Smooth muscle cell (in vitro differentiated cells): ENCODE measurements around the gene GBP1. TPM values are rescaled to one million over a fixed set of nuclear protein-coding genes. Genes with fewer than 3 reads are reported as not detected.

Experiments
- DNase-seq: peaks from one replicate; lab custom pipeline; 2025; ENCODE audit not compliant: unreplicated experiment; lab: John Stamatoyannopoulos, UW
- H2AFZ ChIP-seq: fragments of 200-600 bp; sonication (generic); 2 replicates; pipeline ENCODE4 v1.6.0; 2016; ENCODE audit warnings: antibody characterized with exemption, low read depth, mild to moderate bottlenecking
- H3F3A ChIP-seq: fragments of 200-600 bp; sonication (generic); 2 replicates; pipeline ENCODE4 v1.6.0; 2017; ENCODE audit warnings: antibody characterized with exemption, low read depth
- H3K27ac ChIP-seq: fragments of 200-600 bp; sonication (generic); 2 replicates; pipeline ENCODE4 v1.5.1; 2016; ENCODE audit warnings: low read depth, mild to moderate bottlenecking
- H3K27me3 ChIP-seq: fragments of 200-600 bp; sonication (generic); 2 replicates; pipeline ENCODE4 v1.6.1; 2016; ENCODE audit warnings: low read depth, mild to moderate bottlenecking
- H3K36me3 ChIP-seq: fragments of 200-600 bp; sonication (generic); 2 replicates; pipeline ENCODE4 v1.5.1; 2016; ENCODE audit warnings: low read depth
- H3K4me1 ChIP-seq: fragments of 200-600 bp; sonication (generic); 2 replicates; pipeline ENCODE4 v1.5.1; 2016; ENCODE audit warnings: low read depth
- H3K4me2 ChIP-seq: fragments of 200-600 bp; sonication (generic); 2 replicates; pipeline ENCODE4 v1.6.0; 2016; ENCODE audit warnings: mild to moderate bottlenecking
- H3K4me3 ChIP-seq: fragments of 200-600 bp; sonication (generic); 2 replicates; pipeline ENCODE4 v1.5.1; 2016; ENCODE audit warnings: mild to moderate bottlenecking
- H3K79me2 ChIP-seq: fragments of 200-600 bp; sonication (generic); 2 replicates; pipeline ENCODE4 v1.6.0; 2016; ENCODE audit warnings: low read depth, mild to moderate bottlenecking
- H3K9ac ChIP-seq: fragments of 200-600 bp; sonication (generic); 2 replicates; pipeline ENCODE4 v1.6.0; 2016; ENCODE audit warnings: low read depth
- H3K9me3 ChIP-seq: fragments of 200-600 bp; sonication (generic); replicated peaks from 2 replicates; pipeline ENCODE4 v1.5.1; 2016; ENCODE audit warnings: low read depth
- H4K20me1 ChIP-seq: fragments of 200-600 bp; sonication (generic); 2 replicates; pipeline ENCODE4 v1.6.0; 2016; ENCODE audit warnings: low read depth
- CTCF ChIP-seq: fragments of 200-600 bp; sonication (generic); IDR thresholded peaks from 2 replicates; pipeline ENCODE4 v1.5.1; 2017; ENCODE audit warnings: borderline replicate concordance, mild to moderate bottlenecking, antibody characterized with exemption; ENCODE audit not compliant: insufficient read depth, poor library complexity, severe bottlenecking
- WGBS: methylation state at CpG from one replicate; pipeline ENCODE4 v1.1.7; 2016; ENCODE audit warnings: low lambda C conversion rate; 5-methylcytosine and 5-hydroxymethylcytosine counted together
- polyA plus RNA-seq: library from polyadenylated mRNA; unstranded; fragments of >200 nt; fragmentation: Nextera tagmentation; extraction: Ambion mirVana; gene quantifications from 2 replicates; pipeline ENCODE4 v1.2.1, GENCODE V29; 2016
- total RNA-seq: library from RNA; depleted of rRNA; stranded (reverse); fragments of >200 nt; gene quantifications from 2 replicates; pipeline ENCODE4 v1.2.3, GENCODE V29; 2014

Gene GBP1
- total and polyA plus RNA-seq, 2 experiments from 2014 or later, result 15.7 to 30.2 TPM

GRCh38 chr1:89070509-89070908 lies 5.5 kb upstream of the GBP1 start:
- H2AFZ ChIP-seq, result no peak overlapping the region
- no peaks in the 10 kb centered on the region for H3K79me2 ChIP-seq
- no peak overlapping the region for H3K4me3 ChIP-seq
- H3K27me3 ChIP-seq, result no peaks in the 10 kb centered on the region
- no peak overlapping the region for H3K9ac ChIP-seq
- no peak overlapping the region for H3K27ac ChIP-seq
- H3F3A ChIP-seq, result no peaks in the 10 kb centered on the region
- no peaks in the 10 kb centered on the region for H3K9me3 ChIP-seq
- H3K4me2 ChIP-seq, result no peak overlapping the region
- TF ChIP-seq CTCF, result no peak
- WGBS, result 100% methylated on average over 1 of the region's 1 CpG
- H3K36me3 ChIP-seq, result no peaks in the 10 kb centered on the region
- H3K4me1 ChIP-seq, result no peaks in the 10 kb centered on the region
- H4K20me1 ChIP-seq, result no peaks in the 10 kb centered on the region
- no peak for DNase-seq

GRCh38 chr1:89069951-89070350 lies 4.9 kb upstream of the GBP1 start:
- no peak overlapping the region for H3K27ac ChIP-seq
- no peak for TF ChIP-seq CTCF
- H3K36me3 ChIP-seq, result no peaks in the 10 kb centered on the region
- H3K9me3 ChIP-seq, result no peaks in the 10 kb centered on the region
- no peak overlapping the region for H2AFZ ChIP-seq
- H4K20me1 ChIP-seq, result no peaks in the 10 kb centered on the region
- WGBS, result 92% methylated on average over 2 of the region's 2 CpGs
- no peak overlapping the region for H3K9ac ChIP-seq
- no peaks in the 10 kb centered on the region for H3K27me3 ChIP-seq
- peak overlapping the region; percentile 23 for H3K4me2 ChIP-seq
- no peaks in the 10 kb centered on the region for H3K4me1 ChIP-seq
- H3K4me3 ChIP-seq, result no peak overlapping the region
- no peaks in the 10 kb centered on the region for H3K79me2 ChIP-seq
- DNase-seq, result no peak
- no peaks in the 10 kb centered on the region for H3F3A ChIP-seq

DNA sequence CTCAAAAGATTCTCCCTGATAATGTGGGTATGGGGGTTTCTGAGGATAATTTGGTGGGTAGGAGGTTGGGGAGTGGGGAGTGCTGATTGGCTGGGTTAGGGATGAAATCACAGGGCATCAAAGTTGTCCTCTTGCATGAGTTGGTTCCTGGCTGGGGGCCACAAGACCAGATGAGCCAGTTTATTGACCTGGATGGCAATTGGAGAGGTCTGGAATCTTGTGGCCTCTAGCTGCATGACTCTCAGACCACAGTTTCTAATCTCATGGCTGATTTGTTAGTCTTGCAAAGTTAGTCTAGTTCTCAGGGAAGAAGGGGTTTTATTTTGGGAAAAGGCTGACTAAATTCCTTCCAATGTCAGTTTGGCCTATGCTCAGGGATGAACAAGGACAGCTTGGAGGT lies 3.3 kb upstream of the GBP1 start:
- no peak overlapping the region for H3K9ac ChIP-seq
- H3K27ac ChIP-seq, result peak overlapping the region; percentile 31
- no peaks in the 10 kb centered on the region for H3K79me2 ChIP-seq
- no peaks in the 10 kb centered on the region for H3K9me3 ChIP-seq
- H3K27me3 ChIP-seq, result no peaks in the 10 kb centered on the region
- no peak for DNase-seq
- H2AFZ ChIP-seq, result peak overlapping the region; percentile 3
- no peak for TF ChIP-seq CTCF
- no peaks in the 10 kb centered on the region for H3F3A ChIP-seq
- no peaks in the 10 kb centered on the region for H3K36me3 ChIP-seq
- H3K4me3 ChIP-seq, result no peak overlapping the region
- no peaks in the 10 kb centered on the region for H3K4me1 ChIP-seq
- H4K20me1 ChIP-seq, result no peaks in the 10 kb centered on the region
- no peak overlapping the region for H3K4me2 ChIP-seq

GRCh38 chr1:89064632-89065031 lies 376 bp downstream of the GBP1 start:
- peak overlapping the region; percentile 59 for H3K4me3 ChIP-seq
- H3K36me3 ChIP-seq, result peaks cover 10% of the 10 kb centered on the region
- peak overlapping the region; percentile 84 for H2AFZ ChIP-seq
- H3K27ac ChIP-seq, result peak overlapping the region; percentile 54
- no peak for TF ChIP-seq CTCF
- H3K27me3 ChIP-seq, result no peaks in the 10 kb centered on the region
- peak overlapping the region; percentile 62 for H3K9ac ChIP-seq
- H3K9me3 ChIP-seq, result no peaks in the 10 kb centered on the region
- no peak for DNase-seq
- H3K79me2 ChIP-seq, result no peaks in the 10 kb centered on the region
- peak overlapping the region; percentile 87 for H3K4me2 ChIP-seq
- no peaks in the 10 kb centered on the region for H3K4me1 ChIP-seq
- WGBS, result 67% methylated on average over 4 of the region's 4 CpGs
- no peaks in the 10 kb centered on the region for H3F3A ChIP-seq
- no peaks in the 10 kb centered on the region for H4K20me1 ChIP-seq
